Prostate gland (tissue), 2 donors: ENCODE data around the gene PSMD4. TPM values are rescaled to one million over a fixed set of nuclear protein-coding genes. Genes with fewer than 3 reads are reported as not detected.

ENCODE experiments used
- DNase-seq: peaks from one replicate; pipeline ENCODE4 v3.0.0-alpha.2; 2019; ENCODE audit warnings: low spot score
- H3K27ac ChIP-seq, 2 donors: fragments of 200-600 bp; sonication (generic); 2 replicates each; pipeline ENCODE4 v1.5.1; 2017 to 2019
- H3K27me3 ChIP-seq: fragments of 200-600 bp; sonication (generic); replicated peaks from 2 replicates; pipeline ENCODE4 v1.5.1; 2019; ENCODE audit not compliant: insufficient read depth
- H3K36me3 ChIP-seq, 2 donors: fragments of 200-600 bp; sonication (generic); 1 replicate in 1 of 2; 2 replicates in 1 of 2; pipeline versions ENCODE4 v1.5.1 to v1.8.1; 2017 to 2019
- H3K4me1 ChIP-seq: fragments of 200-600 bp; sonication (generic); replicated peaks from 2 replicates; pipeline ENCODE4 v1.5.1; 2019
- H3K4me3 ChIP-seq, 2 donors: fragments of 200-600 bp; sonication (generic); 2 replicates each; pipeline ENCODE4 v1.5.1; 2017 to 2019
- H3K9me3 ChIP-seq: fragments of 200-600 bp; sonication (generic); 2 replicates; pipeline ENCODE4 v1.5.1; 2017
- CTCF ChIP-seq, 4 experiments: fragments of 200-600 bp in 2 of 4; fragments of 450-650 bp in 2 of 4; sonication (generic) in 2 of 4; IDR thresholded peaks; 1 replicate in 3 of 4; 2 replicates in 1 of 4; pipeline ENCODE4 v1.5.1; 2016 to 2019; ENCODE audit warnings: antibody characterized with exemption in 4 of 4, mild to moderate bottlenecking in 2 of 4, moderate library complexity in 2 of 4
- POLR2A ChIP-seq: fragments of 450-650 bp; IDR thresholded peaks from one replicate; pipeline ENCODE4 v1.6.1; 2016; ENCODE audit warnings: antibody characterized with exemption, mild to moderate bottlenecking
- POLR2AphosphoS5 ChIP-seq: sonication (generic); formaldehyde crosslinking; IDR thresholded peaks from one replicate; pipeline ENCODE4 v1.6.1; 2017; ENCODE audit warnings: antibody characterized with exemption
- WGBS: methylation state at CpG from one replicate; pipeline ENCODE4 v1.1.5; 2018; 5-methylcytosine and 5-hydroxymethylcytosine counted together
- intact Hi-C: fragments of 100-400 bp; cut with DNase I; formaldehyde crosslinking; loops from one replicate; pipeline ENCODE4 v1.14.2; 2022
- total RNA-seq, 2 donors: library from RNA; depleted of rRNA; stranded (reverse); fragments of >200 nt; gene quantifications; one replicate each; pipeline ENCODE4 v1.1.0, GENCODE V29; 2016

The PSMD4 gene
- total RNA-seq, 2 donors from 2014 or later, result 96.1 to 116 TPM

DNA sequence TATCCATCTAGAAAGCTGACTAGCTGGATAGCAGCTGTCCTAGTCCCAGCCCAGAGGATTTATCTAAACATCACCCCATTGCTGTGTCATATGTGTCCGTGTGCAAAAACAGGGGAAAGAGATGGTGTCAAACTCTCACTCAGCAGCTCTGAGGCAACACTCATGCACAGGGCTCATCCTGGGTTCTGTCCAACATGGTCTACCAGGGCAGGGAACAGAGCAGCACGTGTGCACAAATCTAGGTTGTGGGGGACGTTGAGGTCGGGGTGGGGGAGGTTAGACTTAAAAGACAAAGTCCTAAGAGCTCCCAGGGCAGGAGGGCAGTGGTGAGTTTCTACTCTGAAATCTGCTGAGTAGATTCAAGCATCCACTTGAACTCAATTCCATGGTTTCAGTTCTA is 56.5 kb downstream of the PSMD4 start:
- Histone ChIP-seq H3K4me1 (peaks cover 4% of the 10 kb centered on the region), H3K27me3 (no peaks in the 10 kb centered on the region), H3K27ac (peak overlapping the region in 1 of 2 donors; percentile 1), H3K9me3 (no peaks in the 10 kb centered on the region), H3K36me3 (peaks cover 9 to 14% of the 10 kb centered on the region in 2 donors), H3K4me3 (no peak overlapping the region)
- DNase-seq, result no peak
- WGBS, result 59% methylated on average over 4 of the region's 4 CpGs
- intact Hi-C loops, result no loop called here
- TF ChIP-seq POLR2AphosphoS5 (no peak), CTCF (IDR thresholded peaks at IDR 0.05) (no peak), POLR2A (no peak)

DNA sequence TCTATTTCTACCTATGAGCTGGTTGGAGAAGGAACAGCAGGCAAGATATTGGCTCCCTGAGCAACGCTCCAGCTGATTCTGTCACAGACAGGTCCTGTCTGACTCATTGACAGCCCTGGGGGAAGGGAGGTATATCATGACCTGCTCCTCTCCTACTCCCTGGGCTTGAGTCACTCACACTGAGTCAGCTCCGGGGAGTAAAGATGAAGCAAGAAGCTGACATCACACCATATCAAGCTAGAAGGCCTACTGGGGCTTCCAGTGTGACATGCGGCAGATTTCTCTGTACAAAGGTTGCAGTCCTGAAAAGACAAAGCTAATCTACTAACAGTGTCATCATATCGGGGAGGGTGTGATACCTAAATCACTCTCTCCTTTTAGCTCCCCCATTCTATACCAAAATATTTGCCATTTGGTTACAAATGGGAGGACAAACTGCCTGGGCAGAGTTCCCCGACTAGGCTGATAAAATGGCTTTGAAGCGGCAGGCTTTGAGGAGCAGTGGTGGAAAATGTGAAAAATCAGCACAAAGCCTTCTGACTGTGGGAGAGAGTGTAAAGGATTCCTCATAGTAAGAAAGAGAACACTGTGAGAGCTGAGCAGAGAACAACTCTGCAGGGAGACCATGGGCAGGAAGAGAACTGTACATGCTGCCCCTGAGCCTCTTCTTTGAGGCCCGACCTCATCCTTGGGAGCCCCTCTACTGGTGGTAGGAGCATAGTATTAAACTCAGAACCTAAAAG is 57.2 kb downstream of the PSMD4 start:
- WGBS, result 60% methylated on average over 7 of the region's 7 CpGs

DNA sequence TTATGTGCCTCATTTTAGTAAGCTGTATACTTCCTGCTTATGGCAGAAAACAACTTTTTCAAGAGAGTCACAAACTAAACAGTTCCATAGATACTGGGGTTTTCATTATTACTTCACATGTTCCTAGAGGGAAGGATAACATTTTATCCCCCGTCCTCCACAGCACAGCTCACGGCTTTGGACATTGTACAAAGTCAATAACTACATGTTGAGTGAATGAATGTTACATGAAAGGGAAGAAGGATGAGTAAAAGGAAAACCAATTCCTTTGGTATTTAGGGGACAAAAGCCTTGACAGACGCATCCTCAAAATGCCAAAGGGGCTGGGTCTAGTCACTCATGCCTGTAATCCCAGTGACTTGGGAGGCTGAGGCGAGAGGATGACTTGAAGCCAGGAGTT is 57.9 kb downstream of the PSMD4 start:
- peak overlapping the region in 1 of 2 donors; percentile 29 for H3K27ac ChIP-seq
- H3K4me3 ChIP-seq, result no peak overlapping the region
- no peaks in the 10 kb centered on the region for H3K27me3 ChIP-seq
- no peak for DNase-seq
- peaks cover 2 to 4% of the 10 kb centered on the region in 2 donors for H3K36me3 ChIP-seq
- no peak for TF ChIP-seq CTCF (IDR thresholded peaks at IDR 0.05)
- TF ChIP-seq POLR2A, result no peak
- no peak for TF ChIP-seq POLR2AphosphoS5
- no peaks in the 10 kb centered on the region for H3K9me3 ChIP-seq
- 83% methylated on average over 4 of the region's 4 CpGs for WGBS
- peaks cover 4% of the 10 kb centered on the region for H3K4me1 ChIP-seq
- intact Hi-C loops, result no loop called here

More for the DNA sequence above, 57.2 kb downstream of the PSMD4 start:
- no peaks in the 10 kb centered on the region for H3K27me3 ChIP-seq
- H3K9me3 ChIP-seq, result no peaks in the 10 kb centered on the region
- peaks cover 6 to 7% of the 10 kb centered on the region in 2 donors for H3K36me3 ChIP-seq
- H3K27ac ChIP-seq, result peak overlapping the region in 1 of 2 donors; percentile 29
- TF ChIP-seq CTCF (IDR thresholded peaks at IDR 0.05) (no peak), POLR2AphosphoS5 (peak; percentile 21), POLR2A (no peak)
- no peak overlapping the region for H3K4me3 ChIP-seq
- peak; percentile 22 for DNase-seq
- peaks cover 4% of the 10 kb centered on the region for H3K4me1 ChIP-seq
- intact Hi-C loops, result no loop called here

DNA sequence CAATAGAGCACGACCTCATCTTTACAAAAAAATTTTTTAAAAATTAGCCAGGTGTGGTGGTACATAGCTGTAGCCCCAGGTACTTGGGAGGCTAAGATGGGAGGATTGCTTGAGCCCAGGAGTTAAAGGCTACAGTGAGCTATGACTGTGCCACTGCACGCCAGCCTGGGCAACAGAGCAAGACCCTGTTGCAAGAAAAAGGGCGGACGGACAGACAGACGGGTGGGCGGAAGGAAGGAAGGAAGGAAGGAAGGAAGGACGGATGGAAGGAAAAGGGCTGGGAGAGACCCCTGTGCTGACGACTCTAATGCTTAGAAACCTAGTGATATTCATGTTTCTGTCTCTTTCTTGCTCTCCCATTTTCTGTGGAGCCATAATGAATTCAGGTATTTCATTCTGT is 58.3 kb downstream of the PSMD4 start:
- no peaks in the 10 kb centered on the region for H3K9me3 ChIP-seq
- peaks cover 4% of the 10 kb centered on the region for H3K4me1 ChIP-seq
- no peak for TF ChIP-seq POLR2AphosphoS5
- no peak for TF ChIP-seq POLR2A
- no peak for TF ChIP-seq CTCF (IDR thresholded peaks at IDR 0.05)
- no peaks in the 10 kb centered on the region for H3K27me3 ChIP-seq
- intact Hi-C loops, result no loop called here
- WGBS, result 88% methylated on average over 8 of the region's 8 CpGs
- H3K4me3 ChIP-seq, result no peak overlapping the region
- no peak for DNase-seq
- peaks cover 0 to under 1% of the 10 kb centered on the region in 2 donors for H3K36me3 ChIP-seq
- H3K27ac ChIP-seq, result no peak overlapping the region

DNA sequence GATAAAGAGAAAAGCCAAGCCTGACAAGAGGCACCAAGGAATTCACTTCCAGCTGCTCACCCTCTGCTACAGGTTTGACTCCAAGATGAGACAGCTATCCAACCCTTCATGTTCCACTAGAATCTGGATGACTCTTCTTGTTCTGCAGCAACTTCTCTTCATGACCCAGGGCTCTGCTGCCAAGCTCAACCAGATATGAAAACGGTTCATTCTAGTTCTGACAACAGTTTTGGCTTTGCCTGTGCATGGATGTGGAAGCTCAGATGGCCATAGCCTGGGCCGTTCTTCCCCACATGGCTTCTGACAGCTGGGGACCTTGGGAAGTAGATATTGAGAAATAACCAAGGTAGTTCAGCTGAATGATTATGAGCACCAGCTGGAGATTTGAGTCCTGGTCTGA is 59.0 kb downstream of the PSMD4 start:
- no peak for DNase-seq
- Histone ChIP-seq H3K9me3 (no peaks in the 10 kb centered on the region), H3K27me3 (no peaks in the 10 kb centered on the region), H3K4me1 (peaks cover 4% of the 10 kb centered on the region), H3K4me3 (no peak overlapping the region), H3K36me3 (no peaks in the 10 kb centered on the region), H3K27ac (no peak overlapping the region)
- intact Hi-C loops, result no loop called here
- 63% methylated on average over 2 of the region's 2 CpGs for WGBS
- TF ChIP-seq POLR2AphosphoS5, result no peak
- TF ChIP-seq POLR2A, result no peak
- no peak for TF ChIP-seq CTCF (IDR thresholded peaks at IDR 0.05)
